Keratinocyte (primary cell): ENCODE data around the gene ZNF385A. TPM values are rescaled to one million over a fixed set of nuclear protein-coding genes. Genes with fewer than 3 reads are reported as not detected.

Experiments
- DNase-seq: peaks from one replicate; pipeline ENCODE4 v3.0.0-alpha.2; 2011; ENCODE audit warnings: low read depth, missing footprints, low spot score
- FAIRE-seq: peaks from 2 replicates; lab custom pipeline; 2011; peaks lifted over from hg19 to GRCh38; lab: Jason Lieb, UNC
- H2AFZ ChIP-seq: 2 replicates; pipeline ENCODE4 v1.6.0; 2012; ENCODE audit warnings: low read length, control low read depth, inconsistent platforms; ENCODE audit not compliant: control insufficient read depth
- H3K27ac ChIP-seq: 2 replicates; pipeline ENCODE4 v1.5.1; 2011; ENCODE audit warnings: low read length; ENCODE audit not compliant: control insufficient read depth, insufficient read depth
- H3K27me3 ChIP-seq: 3 replicates; pipeline ENCODE4 v1.6.0; 2011; ENCODE audit warnings: low read length; ENCODE audit not compliant: control insufficient read depth, insufficient read depth; ENCODE audit errors: extremely low read depth
- H3K36me3 ChIP-seq, 2 experiments: 2 replicates in 1 of 2; 3 replicates in 1 of 2; pipeline ENCODE4 v1.5.1; 2011; ENCODE audit warnings: low read length in 2 of 2, mild to moderate bottlenecking in 1 of 2; ENCODE audit not compliant: control insufficient read depth in 2 of 2, insufficient read depth in 2 of 2; ENCODE audit errors: extremely low read depth in 1 of 2
- H3K4me1 ChIP-seq: 3 replicates; pipeline ENCODE4 v1.5.1; 2011; ENCODE audit warnings: low read length; ENCODE audit not compliant: control insufficient read depth, insufficient read depth; ENCODE audit errors: extremely low read depth
- H3K4me2 ChIP-seq: 3 replicates; pipeline ENCODE4 v1.6.0; 2011; ENCODE audit warnings: low read depth, low read length; ENCODE audit not compliant: control insufficient read depth, insufficient read depth; ENCODE audit errors: extremely low read depth
- H3K4me3 ChIP-seq, 3 experiments: fragments of 200-600 bp in 1 of 3; sonication (generic) in 1 of 3; 2 replicates in 2 of 3; 3 replicates in 1 of 3; pipeline ENCODE4 v1.5.1; 2011 to 2016; ENCODE audit warnings: low read length in 3 of 3, mild to moderate bottlenecking in 3 of 3, control low read depth in 2 of 3, inconsistent platforms in 1 of 3, low read depth in 1 of 3, mixed read lengths in 1 of 3, mixed run types in 1 of 3, moderate library complexity in 1 of 3; ENCODE audit not compliant: control insufficient read depth in 2 of 3, insufficient read depth in 2 of 3; ENCODE audit errors: extremely low read depth in 1 of 3
- H3K79me2 ChIP-seq: 2 replicates; pipeline ENCODE4 v1.6.0; 2012; ENCODE audit warnings: low read length; ENCODE audit not compliant: control insufficient read depth, insufficient read depth
- H3K9ac ChIP-seq: 3 replicates; pipeline ENCODE4 v1.6.0; 2011; ENCODE audit warnings: low read length; ENCODE audit not compliant: control insufficient read depth, insufficient read depth; ENCODE audit errors: extremely low read depth
- H3K9me1 ChIP-seq: 3 replicates; pipeline ENCODE4 v1.6.0; 2011; ENCODE audit warnings: low read length; ENCODE audit not compliant: control insufficient read depth, insufficient read depth; ENCODE audit errors: extremely low read depth
- H3K9me3 ChIP-seq: 2 replicates; pipeline ENCODE4 v1.5.1; 2012; ENCODE audit warnings: low read depth, low read length; ENCODE audit not compliant: control insufficient read depth
- H4K20me1 ChIP-seq: 3 replicates; pipeline ENCODE4 v1.6.0; 2011; ENCODE audit warnings: low read length; ENCODE audit not compliant: control insufficient read depth, insufficient read depth; ENCODE audit errors: extremely low read depth
- EZH2 ChIP-seq: IDR thresholded peaks from one replicate; pipeline ENCODE4 v1.6.1; 2012; ENCODE audit warnings: inconsistent platforms, mild to moderate bottlenecking, low read length, moderate library complexity
- dilution Hi-C: fragments of 300-500 bp; cut with MboI; formaldehyde crosslinking; loops from one replicate; pipeline ENCODE4 v1.7.0; 2020; ENCODE audit warnings: low sequenced_read_pairs; ENCODE audit not compliant: extremely low pct_ligation_motif_present
- polyA plus RNA-seq, 5 experiments: library from polyadenylated mRNA; depleted of rRNA in 3 of 5; stranded (reverse) in 3 of 5; stranded (forward) in 1 of 5; unstranded in 1 of 5; fragments of >200 nt; gene quantifications; 1 replicate in 1 of 5; 2 replicates in 3 of 5; 3 replicates in 1 of 5; pipeline versions ENCODE4 v1.2.1 to v1.2.3, GENCODE V29; 2011 to 2012; ENCODE audit warnings: missing spikeins in 2 of 5, low read depth in 1 of 5, low replicate concordance in 1 of 5
- TF ChIP-seq, protein P1 (sequence below), 3 experiments: IDR thresholded peaks in 1 of 3; conservative IDR thresholded peaks in 1 of 3; optimal IDR thresholded peaks in 1 of 3; 2 replicates in 2 of 3; 3 replicates in 1 of 3; pipeline versions ENCODE3 to v1.5.1; 2011; ENCODE audit warnings: low read length in 3 of 3, mild to moderate bottlenecking in 3 of 3, moderate library complexity in 2 of 3, control low read depth in 1 of 3, inconsistent platforms in 1 of 3; ENCODE audit not compliant: insufficient read depth in 2 of 3; ENCODE audit errors: extremely low read depth in 1 of 3

Gene ZNF385A
- polyA plus RNA-seq, 1 donor (not counting 4 experiments of a cell fraction or from before 2014, with no cell fraction given): 11.4 TPM

DNA sequence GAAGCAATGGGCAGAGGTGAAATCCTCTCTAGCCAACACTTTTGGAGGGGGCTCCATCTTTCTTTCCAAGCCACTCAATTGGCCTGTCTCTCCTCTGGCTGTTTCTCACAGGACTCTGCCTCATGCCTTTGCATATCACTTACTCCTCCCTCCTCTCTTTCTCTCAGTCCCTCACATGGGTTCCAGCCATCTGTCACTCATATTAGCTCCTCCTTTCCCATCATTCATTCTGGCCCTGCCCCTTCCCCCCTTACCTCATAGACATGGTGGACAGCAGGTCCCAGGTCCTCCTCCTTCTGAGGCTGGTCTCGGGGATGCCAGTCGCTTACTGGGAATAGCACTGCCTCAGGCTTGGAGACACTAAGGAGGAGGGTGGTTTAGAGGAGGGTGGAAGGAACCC, 16.6 kb upstream of the ZNF385A start:
- Histone ChIP-seq H3K9ac (no peak overlapping the region), H2AFZ (no peak overlapping the region), H3K27ac (no peak overlapping the region), H3K9me1 (no peaks in the 10 kb centered on the region), H3K4me3 (no peak overlapping the region), H3K4me1 (no peaks in the 10 kb centered on the region), H3K4me2 (no peak overlapping the region), H4K20me1 (no peaks in the 10 kb centered on the region), H3K9me3 (no peaks in the 10 kb centered on the region), H3K27me3 (no peaks in the 10 kb centered on the region), H3K36me3 (peaks cover 75 to 82% of the 10 kb centered on the region in 2 experiments), H3K79me2 (no peaks in the 10 kb centered on the region)
- dilution Hi-C loops: no loop called here
- FAIRE-seq (no peak), DNase-seq (no peak)
- TF ChIP-seq, protein P1, sequence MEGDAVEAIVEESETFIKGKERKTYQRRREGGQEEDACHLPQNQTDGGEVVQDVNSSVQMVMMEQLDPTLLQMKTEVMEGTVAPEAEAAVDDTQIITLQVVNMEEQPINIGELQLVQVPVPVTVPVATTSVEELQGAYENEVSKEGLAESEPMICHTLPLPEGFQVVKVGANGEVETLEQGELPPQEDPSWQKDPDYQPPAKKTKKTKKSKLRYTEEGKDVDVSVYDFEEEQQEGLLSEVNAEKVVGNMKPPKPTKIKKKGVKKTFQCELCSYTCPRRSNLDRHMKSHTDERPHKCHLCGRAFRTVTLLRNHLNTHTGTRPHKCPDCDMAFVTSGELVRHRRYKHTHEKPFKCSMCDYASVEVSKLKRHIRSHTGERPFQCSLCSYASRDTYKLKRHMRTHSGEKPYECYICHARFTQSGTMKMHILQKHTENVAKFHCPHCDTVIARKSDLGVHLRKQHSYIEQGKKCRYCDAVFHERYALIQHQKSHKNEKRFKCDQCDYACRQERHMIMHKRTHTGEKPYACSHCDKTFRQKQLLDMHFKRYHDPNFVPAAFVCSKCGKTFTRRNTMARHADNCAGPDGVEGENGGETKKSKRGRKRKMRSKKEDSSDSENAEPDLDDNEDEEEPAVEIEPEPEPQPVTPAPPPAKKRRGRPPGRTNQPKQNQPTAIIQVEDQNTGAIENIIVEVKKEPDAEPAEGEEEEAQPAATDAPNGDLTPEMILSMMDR (optimal IDR thresholded peaks at IDR 0.05 in 1 of 3, IDR thresholded peaks at IDR 0.05 in 1 of 3, conservative IDR thresholded peaks at IDR 0.05 in 1 of 3; ENCODE audit: extremely low read depth in 1 of 3, insufficient read depth in 2 of 3, low read length in 3 of 3): no peak
- TF ChIP-seq EZH2: no peak

DNA sequence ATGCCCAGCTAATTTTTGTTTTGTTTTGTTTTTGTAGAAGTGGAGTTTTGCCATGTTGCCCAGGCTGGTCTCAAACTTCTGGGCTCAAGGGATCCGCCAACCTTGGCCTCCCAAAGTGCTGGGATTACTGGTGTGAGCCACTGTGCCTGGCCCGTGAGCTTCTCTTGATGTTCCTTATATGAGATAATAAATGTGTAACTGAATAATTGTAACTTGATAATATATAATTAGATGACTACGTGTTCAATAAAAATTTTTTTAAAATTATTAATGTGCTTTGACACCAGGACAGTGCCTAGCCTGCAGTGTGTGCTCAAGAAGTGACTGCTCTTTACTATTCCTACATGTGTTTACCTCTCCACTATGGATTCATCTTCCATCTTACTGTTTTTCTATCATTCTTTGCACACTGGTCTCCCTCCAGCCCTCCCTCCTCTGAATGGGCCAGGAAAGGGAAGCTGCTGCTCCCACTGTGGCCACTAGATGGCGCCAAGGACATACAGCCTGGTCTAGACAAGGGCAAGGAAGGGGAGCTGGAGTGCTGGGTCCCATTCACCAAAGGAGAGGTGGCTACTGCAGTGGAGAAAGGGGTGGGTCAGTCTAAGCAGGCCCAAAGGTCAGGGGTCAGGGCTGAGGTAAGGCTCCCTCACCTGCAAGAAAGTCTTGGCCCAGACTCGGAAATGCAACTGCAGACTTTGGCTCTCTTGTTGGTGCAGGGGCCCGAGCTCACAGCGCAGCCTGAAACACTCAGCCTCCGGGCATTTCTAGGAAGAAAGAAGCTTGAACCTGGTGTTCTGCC, 14.7 kb upstream of the ZNF385A start:
- Histone ChIP-seq H3K79me2 (no peaks in the 10 kb centered on the region), H3K4me1 (peaks cover 4% of the 10 kb centered on the region), H3K36me3 (peaks cover 67 to 80% of the 10 kb centered on the region in 2 experiments), H3K27me3 (no peaks in the 10 kb centered on the region), H3K9ac (no peak overlapping the region), H3K4me2 (no peak overlapping the region), H3K27ac (no peak overlapping the region), H4K20me1 (no peaks in the 10 kb centered on the region), H2AFZ (no peak overlapping the region), H3K9me3 (no peaks in the 10 kb centered on the region), H3K4me3 (no peak overlapping the region), H3K9me1 (no peaks in the 10 kb centered on the region)
- no peak for TF ChIP-seq EZH2
- TF ChIP-seq, protein P1 (optimal IDR thresholded peaks at IDR 0.05 in 1 of 3, IDR thresholded peaks at IDR 0.05 in 1 of 3, conservative IDR thresholded peaks at IDR 0.05 in 1 of 3; ENCODE audit: extremely low read depth in 1 of 3, insufficient read depth in 2 of 3, low read length in 3 of 3): peak; percentile 98 to 100 (median 99)
- DNase-seq (no peak), FAIRE-seq (peak; percentile 51)
- dilution Hi-C loops: no loop called here
